Upper lobe of left lung (tissue), 6 donors: ENCODE results near the gene C15orf61. TPM values are rescaled to one million over a fixed set of nuclear protein-coding genes. Genes with fewer than 3 reads are reported as not detected.

Source experiments
- ATAC-seq, 2 donors: fragments of 200-7000 bp; cut with Tn5 transposase; one replicate each; pipeline ENCODE4 v1.9.1; 2022; ENCODE audit warnings: mild to moderate bottlenecking in 2 of 2, moderate library complexity in 2 of 2; ENCODE audit not compliant: low FRiP score in 2 of 2
- DNase-seq, 2 donors: peaks; one replicate each; pipeline ENCODE4 v3.0.0-alpha.2; 2019 to 2020
- H3K27ac ChIP-seq, 4 donors: fragments of 200-600 bp; sonication (generic); one replicate each; pipeline ENCODE4 v1.5.1; 2016 to 2019
- H3K27me3 ChIP-seq, 4 donors: fragments of 200-600 bp; sonication (generic); one replicate each; pipeline ENCODE4 v1.5.1; 2017 to 2019
- H3K36me3 ChIP-seq, 4 donors: fragments of 200-600 bp; sonication (generic); one replicate each; pipeline ENCODE4 v1.5.1; 2016 to 2019
- H3K4me1 ChIP-seq, 4 donors: fragments of 200-600 bp; sonication (generic); one replicate each; pipeline ENCODE4 v1.5.1; 2018 to 2019
- H3K4me3 ChIP-seq, 4 donors: fragments of 200-600 bp; sonication (generic); one replicate each; pipeline ENCODE4 v1.5.1; 2017 to 2019; ENCODE audit warnings: mild to moderate bottlenecking in 2 of 4, moderate library complexity in 1 of 4
- H3K9me3 ChIP-seq, 4 donors: fragments of 200-600 bp; sonication (generic); one replicate each; pipeline ENCODE4 v1.5.1; 2018 to 2019
- EP300 ChIP-seq, 4 donors: sonication (generic); formaldehyde crosslinking; IDR thresholded peaks; one replicate each; pipeline ENCODE4 v1.5.1; 2017; ENCODE audit warnings: antibody characterized with exemption in 4 of 4, control low read depth in 2 of 4
- POLR2A ChIP-seq, 4 donors: fragments of 450-650 bp; IDR thresholded peaks; one replicate each; pipeline ENCODE4 v1.5.1; 2016 to 2017; ENCODE audit warnings: antibody characterized with exemption in 4 of 4, mild to moderate bottlenecking in 2 of 4
- POLR2AphosphoS5 ChIP-seq, 2 donors: sonication (generic); formaldehyde crosslinking; IDR thresholded peaks; one replicate each; pipeline ENCODE4 v1.5.1; 2017; ENCODE audit warnings: antibody characterized with exemption in 2 of 2
- WGBS, 2 donors: methylation state at CpG; one replicate each; pipeline ENCODE4 v1.1.5; 2017 to 2018; 5-methylcytosine and 5-hydroxymethylcytosine counted together
- total RNA-seq, 6 donors: library from RNA; depleted of rRNA in 4 of 6; stranded (reverse); fragments of >200 nt in 4 of 6; gene quantifications; one replicate each; pipeline versions ENCODE4 v1.1.0 to v1.2.1, GENCODE V29; 2016 to 2021
- TF ChIP-seq, protein P1 (sequence below), 6 experiments: fragments of 450-650 bp in 4 of 6; fragments of 200-600 bp in 2 of 6; sonication (generic) in 2 of 6; IDR thresholded peaks; one replicate each; pipeline ENCODE4 v1.5.1; 2016 to 2019; ENCODE audit warnings: antibody characterized with exemption in 6 of 6
- donor health status: DM: no; HTN: no; CAD: no; lungs with moderate emphysema.
- donor health status: DM: no; HTN: yes; CAD: no; lungs with severe emphysema.

Gene C15orf61
- total RNA-seq, 6 donors from 2014 or later, result 2.7 to 10.8 (median 6.7) TPM

DNA sequence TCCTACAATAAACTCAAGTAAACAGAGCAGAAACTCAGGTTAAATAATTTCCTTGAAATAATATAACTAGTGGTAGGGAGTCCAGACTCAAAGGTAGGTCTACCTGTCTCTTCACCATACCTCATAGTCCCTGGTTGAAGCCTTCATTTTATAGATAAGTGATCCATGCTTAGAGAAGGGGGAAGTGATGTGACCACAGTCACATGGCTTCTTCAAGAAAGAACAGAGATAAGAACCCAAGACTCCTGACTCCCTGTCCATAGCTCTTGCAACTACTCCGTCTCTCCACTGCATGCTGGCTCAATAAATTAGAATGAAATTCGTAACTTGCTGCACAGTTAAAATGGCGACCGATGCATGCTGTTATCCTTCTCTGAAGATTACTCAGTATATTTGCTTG, 11.0 kb upstream of the C15orf61 start:
- no peak overlapping the region for H3K27ac ChIP-seq
- WGBS, 2 donors, result 89% methylated on average over 4 of the region's 4 CpGs
- peaks cover 0 to 28% (median 8%) of the 10 kb centered on the region in 4 donors for H3K36me3 ChIP-seq
- no peak for ATAC-seq
- peaks cover 0 to 14% (median 12%) of the 10 kb centered on the region in 4 donors for H3K4me1 ChIP-seq
- TF ChIP-seq POLR2AphosphoS5 (IDR thresholded peaks at IDR 0.05), result no peak
- TF ChIP-seq, protein P1, sequence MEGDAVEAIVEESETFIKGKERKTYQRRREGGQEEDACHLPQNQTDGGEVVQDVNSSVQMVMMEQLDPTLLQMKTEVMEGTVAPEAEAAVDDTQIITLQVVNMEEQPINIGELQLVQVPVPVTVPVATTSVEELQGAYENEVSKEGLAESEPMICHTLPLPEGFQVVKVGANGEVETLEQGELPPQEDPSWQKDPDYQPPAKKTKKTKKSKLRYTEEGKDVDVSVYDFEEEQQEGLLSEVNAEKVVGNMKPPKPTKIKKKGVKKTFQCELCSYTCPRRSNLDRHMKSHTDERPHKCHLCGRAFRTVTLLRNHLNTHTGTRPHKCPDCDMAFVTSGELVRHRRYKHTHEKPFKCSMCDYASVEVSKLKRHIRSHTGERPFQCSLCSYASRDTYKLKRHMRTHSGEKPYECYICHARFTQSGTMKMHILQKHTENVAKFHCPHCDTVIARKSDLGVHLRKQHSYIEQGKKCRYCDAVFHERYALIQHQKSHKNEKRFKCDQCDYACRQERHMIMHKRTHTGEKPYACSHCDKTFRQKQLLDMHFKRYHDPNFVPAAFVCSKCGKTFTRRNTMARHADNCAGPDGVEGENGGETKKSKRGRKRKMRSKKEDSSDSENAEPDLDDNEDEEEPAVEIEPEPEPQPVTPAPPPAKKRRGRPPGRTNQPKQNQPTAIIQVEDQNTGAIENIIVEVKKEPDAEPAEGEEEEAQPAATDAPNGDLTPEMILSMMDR (IDR thresholded peaks at IDR 0.05), result no peak
- no peak for TF ChIP-seq POLR2A (IDR thresholded peaks at IDR 0.05)
- TF ChIP-seq EP300 (IDR thresholded peaks at IDR 0.05), result no peak
- no peak for DNase-seq
- H3K9me3 ChIP-seq, result no peaks in the 10 kb centered on the region
- H3K27me3 ChIP-seq, result no peaks in the 10 kb centered on the region
- no peak overlapping the region for H3K4me3 ChIP-seq

DNA sequence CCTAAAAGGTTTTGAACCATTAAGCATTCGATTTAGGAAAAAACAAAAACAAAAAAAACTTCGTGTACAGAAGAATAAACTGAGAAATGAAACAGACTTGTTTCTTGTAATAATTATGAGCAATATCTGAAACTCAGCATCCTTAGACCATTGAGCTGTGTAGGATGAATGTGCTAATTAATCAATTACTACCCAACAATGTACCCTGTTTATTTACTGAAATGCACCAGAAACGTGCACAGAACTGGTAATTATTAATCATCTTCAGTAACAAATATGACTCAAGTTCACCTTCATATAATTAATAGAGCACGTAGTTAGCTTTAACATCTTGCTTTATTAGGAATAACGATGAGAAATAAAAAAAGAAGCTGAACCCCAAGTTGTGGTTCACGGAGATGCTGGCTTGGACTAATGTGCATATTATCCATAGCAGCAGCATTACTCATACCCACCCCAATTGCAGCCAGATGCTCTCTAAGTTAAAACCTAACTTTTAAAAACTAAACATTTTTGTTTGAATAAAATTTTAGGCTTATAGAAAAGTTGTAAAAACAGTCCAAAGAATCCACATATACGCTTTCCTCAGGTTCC, 10.2 kb upstream of the C15orf61 start:
- TF ChIP-seq EP300 (IDR thresholded peaks at IDR 0.05), result no peak
- no peak for TF ChIP-seq POLR2AphosphoS5 (IDR thresholded peaks at IDR 0.05)
- TF ChIP-seq, protein P1 (IDR thresholded peaks at IDR 0.05), result no peak
- no peak for TF ChIP-seq POLR2A (IDR thresholded peaks at IDR 0.05)
- DNase-seq, result no peak
- Histone ChIP-seq H3K9me3 (no peaks in the 10 kb centered on the region), H3K27ac (no peak overlapping the region), H3K27me3 (no peaks in the 10 kb centered on the region), H3K36me3 (peaks cover 0 to 30% (median 9%) of the 10 kb centered on the region in 4 donors), H3K4me1 (peaks cover 0 to 14% (median 12%) of the 10 kb centered on the region in 4 donors), H3K4me3 (no peak overlapping the region)
- 88 to 94% methylated on average over 7 of the region's 7 CpGs for WGBS, 2 donors
- ATAC-seq, result no peak

DNA sequence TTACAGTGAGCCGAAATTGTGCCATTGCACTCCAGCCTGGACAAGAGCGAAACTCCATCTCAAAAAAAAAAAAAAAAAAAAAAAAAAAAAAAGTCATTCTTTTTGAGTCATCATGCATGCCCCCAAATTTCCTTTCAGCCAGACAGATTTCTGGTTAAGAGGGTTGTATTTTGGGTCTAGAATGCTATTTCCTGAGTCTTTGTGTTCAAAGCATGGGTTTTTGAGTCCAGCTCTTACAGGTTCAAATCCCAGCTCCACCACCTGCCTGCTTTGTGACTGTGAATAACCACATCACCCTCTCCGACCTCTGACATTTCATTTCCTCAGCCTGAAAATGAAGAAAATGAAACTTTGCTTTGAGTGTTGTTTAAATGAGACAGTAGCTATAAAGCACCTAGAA, 9.3 kb upstream of the C15orf61 start:
- H3K9me3 ChIP-seq, result no peaks in the 10 kb centered on the region
- H3K27me3 ChIP-seq, result no peaks in the 10 kb centered on the region
- DNase-seq (no peak), ATAC-seq (no peak)
- peaks cover 0 to 11% (median 7%) of the 10 kb centered on the region in 4 donors for H3K4me1 ChIP-seq
- no peak overlapping the region for H3K4me3 ChIP-seq
- H3K27ac ChIP-seq, result no peak overlapping the region
- TF ChIP-seq POLR2A (IDR thresholded peaks at IDR 0.05) (no peak), POLR2AphosphoS5 (IDR thresholded peaks at IDR 0.05) (no peak)
- TF ChIP-seq, protein P1 (IDR thresholded peaks at IDR 0.05), result no peak
- WGBS, 2 donors, result 91 to 93% methylated on average over 3 of the region's 3 CpGs
- H3K36me3 ChIP-seq, result peaks cover 0 to 30% (median 9%) of the 10 kb centered on the region in 4 donors

DNA sequence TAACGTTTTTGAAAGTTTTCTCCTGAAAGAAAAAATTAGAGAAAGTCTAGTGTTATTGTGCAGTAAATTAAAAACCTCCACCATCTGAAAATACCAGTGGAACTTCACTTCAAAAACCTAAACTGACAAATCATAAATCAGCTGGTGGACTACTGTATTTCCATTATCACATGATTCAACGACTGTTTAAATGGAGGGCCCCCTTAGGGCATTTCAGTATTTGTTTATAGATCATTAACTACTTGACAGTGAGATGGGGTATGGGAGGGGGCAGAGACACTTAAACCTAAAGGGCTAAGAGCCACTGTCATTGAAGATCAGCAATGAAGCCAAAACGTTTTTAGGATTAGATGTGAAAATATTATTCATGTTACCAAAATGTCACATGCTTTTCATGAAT, 8.8 kb upstream of the C15orf61 start:
- Histone ChIP-seq H3K4me1 (peaks cover 0 to 6% (median 3%) of the 10 kb centered on the region in 4 donors), H3K27ac (no peak overlapping the region), H3K4me3 (no peak overlapping the region), H3K36me3 (peaks cover 0 to 30% (median 9%) of the 10 kb centered on the region in 4 donors), H3K27me3 (no peaks in the 10 kb centered on the region), H3K9me3 (no peaks in the 10 kb centered on the region)
- DNase-seq (no peak), ATAC-seq (no peak)
- no peak for TF ChIP-seq POLR2A (IDR thresholded peaks at IDR 0.05)
- TF ChIP-seq EP300 (IDR thresholded peaks at IDR 0.05), result no peak
- TF ChIP-seq, protein P1 (IDR thresholded peaks at IDR 0.05), result no peak
- no peak for TF ChIP-seq POLR2AphosphoS5 (IDR thresholded peaks at IDR 0.05)
- 48 to 52% methylated on average over 3 of the region's 3 CpGs for WGBS, 2 donors
